ENCODE data around the gene GCNT2.
"Not testable (repeated sequence)": the region's sequence is repeated elsewhere in the genome, so short reads cannot be mapped to it uniquely, and the experiment has no call there.

GCNT2 gene

DNA sequence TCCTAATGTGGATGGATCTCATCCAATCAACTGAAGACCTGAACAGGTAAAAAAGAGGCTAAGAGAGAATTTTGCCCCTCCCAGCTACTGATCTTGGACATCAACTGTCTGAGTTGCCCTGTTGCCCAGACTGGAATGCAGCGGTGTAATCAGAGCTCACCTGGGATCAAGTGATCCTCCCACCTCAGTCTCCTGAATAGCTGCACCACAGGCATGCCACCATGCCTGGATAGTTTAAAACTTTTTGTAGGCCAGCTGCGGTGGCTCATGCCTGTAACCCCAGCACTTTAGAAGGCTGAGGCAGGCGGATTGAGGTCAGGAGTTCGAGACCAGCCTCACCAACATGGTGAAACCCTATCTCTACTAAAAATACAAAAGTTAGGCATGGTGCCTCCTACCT, 34.9 kb upstream of the GCNT2 start:
- no peak overlapping the region for H3K14ac ChIP-seq (ENCODE audit: low read length)
- no peak for DNase-seq
- no peak overlapping the region for H3K4me2 ChIP-seq (ENCODE audit: low read length)
- no peaks in the 10 kb centered on the region for H3K79me1 ChIP-seq (ENCODE audit: low read length)
- H4K8ac ChIP-seq (ENCODE audit: low read depth, low read length): no peak overlapping the region
- H3K27me3 ChIP-seq (ENCODE audit: insufficient read depth, low read length): no peaks in the 10 kb centered on the region
- H3K36me3 ChIP-seq (ENCODE audit: control insufficient read depth in 1 of 2, insufficient read depth in 2 of 2, low read length in 2 of 2): no peaks in the 10 kb centered on the region
- WGBS (ENCODE audit: extremely low coverage, insufficient coverage, insufficient read length): no CpG with 5 or more reads among the region's 4 CpGs
- H2BK12ac ChIP-seq (ENCODE audit: low read length): no peak overlapping the region
- H2AK5ac ChIP-seq (ENCODE audit: low read length): no peak overlapping the region
- H3K27ac ChIP-seq (ENCODE audit: low read depth, low read length): no peak overlapping the region
- no peaks in the 10 kb centered on the region for H3K79me2 ChIP-seq (ENCODE audit: control insufficient read depth, insufficient read depth, low read length, poor library complexity)
- no peak overlapping the region for H3K4ac ChIP-seq (ENCODE audit: low read depth, low read length)
- no peak overlapping the region for H4K91ac ChIP-seq (ENCODE audit: low read depth, low read length)
- peaks cover 3% of the 10 kb centered on the region for H3K9me3 ChIP-seq (ENCODE audit: insufficient read depth, low read depth, low read length)
- H3K4me3 ChIP-seq (ENCODE audit: low read depth, low read length): no peak overlapping the region
- no peak overlapping the region for H2BK5ac ChIP-seq (ENCODE audit: low read depth, low read length, poor library complexity)
- H3K9ac ChIP-seq (ENCODE audit: low read length): no peak overlapping the region
- no peak overlapping the region for H2BK120ac ChIP-seq (ENCODE audit: insufficient read depth, low read length, poor library complexity)
- no peak overlapping the region for H2AFZ ChIP-seq (ENCODE audit: insufficient read depth, low read length, poor library complexity)
- no peak overlapping the region for H3K18ac ChIP-seq (ENCODE audit: low read length)
- H4K12ac ChIP-seq (ENCODE audit: low read depth, low read length): no peak overlapping the region
- no peaks in the 10 kb centered on the region for H3K4me1 ChIP-seq (ENCODE audit: control insufficient read depth in 1 of 2, insufficient read depth in 2 of 2, low read length in 2 of 2)
- H3K23ac ChIP-seq (ENCODE audit: low read length): no peak overlapping the region

- H4K12ac ChIP-seq (ENCODE audit: low read depth, low read length); H3K36me3 ChIP-seq (ENCODE audit: control insufficient read depth in 1 of 2, insufficient read depth in 2 of 2, low read length in 2 of 2); H3K27me3 ChIP-seq (ENCODE audit: insufficient read depth, low read length); H2BK12ac ChIP-seq (ENCODE audit: low read length); H2BK5ac ChIP-seq (ENCODE audit: low read depth, low read length, poor library complexity); H3K9ac ChIP-seq (ENCODE audit: low read length); H2BK120ac ChIP-seq (ENCODE audit: insufficient read depth, low read length, poor library complexity); H3K23ac ChIP-seq (ENCODE audit: low read length); H3K79me1 ChIP-seq (ENCODE audit: low read length); H3K27ac ChIP-seq (ENCODE audit: low read depth, low read length); H3K4me1 ChIP-seq (ENCODE audit: control insufficient read depth in 1 of 2, insufficient read depth in 2 of 2, low read length in 2 of 2); H3K4me2 ChIP-seq (ENCODE audit: low read length); H3K4me3 ChIP-seq (ENCODE audit: low read depth, low read length); H2AK5ac ChIP-seq (ENCODE audit: low read length); H3K14ac ChIP-seq (ENCODE audit: low read length); H3K9me3 ChIP-seq (ENCODE audit: insufficient read depth, low read depth, low read length); H3K4ac ChIP-seq (ENCODE audit: low read depth, low read length); H4K8ac ChIP-seq (ENCODE audit: low read depth, low read length); H3K18ac ChIP-seq (ENCODE audit: low read length); DNase-seq; H4K91ac ChIP-seq (ENCODE audit: low read depth, low read length); H2AFZ ChIP-seq (ENCODE audit: insufficient read depth, low read length, poor library complexity); H3K79me2 ChIP-seq (ENCODE audit: control insufficient read depth, insufficient read depth, low read length, poor library complexity): not testable (repeated sequence)
- no CpG with 5 or more reads among the region's 9 CpGs for WGBS (ENCODE audit: extremely low coverage, insufficient coverage, insufficient read length)
These were observed 34.1 kb upstream of the GCNT2 start for GRCh38 chr6:10486944-10487588.

- H2AFZ ChIP-seq (ENCODE audit: insufficient read depth, low read length, poor library complexity): no peak overlapping the region
- H3K79me2 ChIP-seq (ENCODE audit: control insufficient read depth, insufficient read depth, low read length, poor library complexity): no peaks in the 10 kb centered on the region
- H3K4ac ChIP-seq (ENCODE audit: low read depth, low read length): no peak overlapping the region
- no peak for DNase-seq
- no peak overlapping the region for H4K91ac ChIP-seq (ENCODE audit: low read depth, low read length)
- H3K9ac ChIP-seq (ENCODE audit: low read length): no peak overlapping the region
- H3K36me3 ChIP-seq (ENCODE audit: control insufficient read depth in 1 of 2, insufficient read depth in 2 of 2, low read length in 2 of 2): no peaks in the 10 kb centered on the region
- H3K4me2 ChIP-seq (ENCODE audit: low read length): no peak overlapping the region
- no peak overlapping the region for H2AK5ac ChIP-seq (ENCODE audit: low read length)
- H3K23ac ChIP-seq (ENCODE audit: low read length): no peak overlapping the region
- H3K14ac ChIP-seq (ENCODE audit: low read length): no peak overlapping the region
- no peak overlapping the region for H2BK5ac ChIP-seq (ENCODE audit: low read depth, low read length, poor library complexity)
- WGBS (ENCODE audit: extremely low coverage, insufficient coverage, insufficient read length): no CpG with 5 or more reads among the region's 44 CpGs
- H3K4me1 ChIP-seq (ENCODE audit: control insufficient read depth in 1 of 2, insufficient read depth in 2 of 2, low read length in 2 of 2): no peaks in the 10 kb centered on the region
- no peak overlapping the region for H4K8ac ChIP-seq (ENCODE audit: low read depth, low read length)
- H3K4me3 ChIP-seq (ENCODE audit: low read depth, low read length): no peak overlapping the region
- H2BK12ac ChIP-seq (ENCODE audit: low read length): no peak overlapping the region
- no peak overlapping the region for H3K18ac ChIP-seq (ENCODE audit: low read length)
- H3K79me1 ChIP-seq (ENCODE audit: low read length): no peaks in the 10 kb centered on the region
- H3K9me3 ChIP-seq (ENCODE audit: insufficient read depth, low read depth, low read length): peaks cover 3% of the 10 kb centered on the region
- H3K27me3 ChIP-seq (ENCODE audit: insufficient read depth, low read length): no peaks in the 10 kb centered on the region
- no peak overlapping the region for H4K12ac ChIP-seq (ENCODE audit: low read depth, low read length)
- H3K27ac ChIP-seq (ENCODE audit: low read depth, low read length): no peak overlapping the region
- H2BK120ac ChIP-seq (ENCODE audit: insufficient read depth, low read length, poor library complexity): no peak overlapping the region
These were observed 33.4 kb upstream of the GCNT2 start for GRCh38 chr6:10487668-10488327.

GRCh38 chr6:10491463-10491862, 29.7 kb upstream of the GCNT2 start:
- Histone ChIP-seq H3K79me2 (ENCODE audit: control insufficient read depth, insufficient read depth, low read length, poor library complexity) (no peaks in the 10 kb centered on the region), H3K18ac (ENCODE audit: low read length) (no peak overlapping the region), H3K27ac (ENCODE audit: low read depth, low read length) (no peak overlapping the region), H3K14ac (ENCODE audit: low read length) (no peak overlapping the region), H3K36me3 (ENCODE audit: control insufficient read depth in 1 of 2, insufficient read depth in 2 of 2, low read length in 2 of 2) (no peaks in the 10 kb centered on the region), H3K4me3 (ENCODE audit: low read depth, low read length) (no peak overlapping the region), H3K4me1 (ENCODE audit: control insufficient read depth in 1 of 2, insufficient read depth in 2 of 2, low read length in 2 of 2) (no peaks in the 10 kb centered on the region), H3K9ac (ENCODE audit: low read length) (no peak overlapping the region), H3K23ac (ENCODE audit: low read length) (no peak overlapping the region), H3K9me3 (ENCODE audit: insufficient read depth, low read depth, low read length) (no peaks in the 10 kb centered on the region), H2BK120ac (ENCODE audit: insufficient read depth, low read length, poor library complexity) (no peak overlapping the region), H2BK5ac (ENCODE audit: low read depth, low read length, poor library complexity) (no peak overlapping the region), H2AFZ (ENCODE audit: insufficient read depth, low read length, poor library complexity) (no peak overlapping the region), H4K8ac (ENCODE audit: low read depth, low read length) (no peak overlapping the region), H4K12ac (ENCODE audit: low read depth, low read length) (no peak overlapping the region), H3K27me3 (ENCODE audit: insufficient read depth, low read length) (no peaks in the 10 kb centered on the region), H2BK12ac (ENCODE audit: low read length) (no peak overlapping the region), H2AK5ac (ENCODE audit: low read length) (no peak overlapping the region), H3K4ac (ENCODE audit: low read depth, low read length) (no peak overlapping the region), H3K79me1 (ENCODE audit: low read length) (no peaks in the 10 kb centered on the region), H3K4me2 (ENCODE audit: low read length) (no peak overlapping the region), H4K91ac (ENCODE audit: low read depth, low read length) (no peak overlapping the region)
- WGBS (ENCODE audit: extremely low coverage, insufficient coverage, insufficient read length): no CpG with 5 or more reads among the region's 32 CpGs
- no peak for DNase-seq
